Epithelial cell of esophagus (primary cell): ENCODE data around the gene HERC6.
A peak's percentile ranks its signal among the peaks of the same experiment; 100 is the strongest.
"Not testable (repeated sequence)": the region's sequence is repeated elsewhere in the genome, so short reads cannot be mapped to it uniquely, and the experiment has no call there.

Experiments used
- DNase-seq: peaks from one replicate; pipeline ENCODE4 v3.0.0; 2010; ENCODE audit warnings: low read depth
- H3K4me3 ChIP-seq: 2 replicates; pipeline ENCODE4 v1.5.1; 2011; ENCODE audit warnings: mild to moderate bottlenecking, low read length, control low read depth
- TF ChIP-seq, protein P1 (sequence below): IDR thresholded peaks from 2 replicates; pipeline ENCODE4 v1.5.1; 2011; ENCODE audit warnings: low read depth, mild to moderate bottlenecking, low read length, control low read depth, inconsistent platforms; ENCODE audit not compliant: insufficient read depth; ENCODE audit errors: missing control alignments

The HERC6 gene

DNA sequence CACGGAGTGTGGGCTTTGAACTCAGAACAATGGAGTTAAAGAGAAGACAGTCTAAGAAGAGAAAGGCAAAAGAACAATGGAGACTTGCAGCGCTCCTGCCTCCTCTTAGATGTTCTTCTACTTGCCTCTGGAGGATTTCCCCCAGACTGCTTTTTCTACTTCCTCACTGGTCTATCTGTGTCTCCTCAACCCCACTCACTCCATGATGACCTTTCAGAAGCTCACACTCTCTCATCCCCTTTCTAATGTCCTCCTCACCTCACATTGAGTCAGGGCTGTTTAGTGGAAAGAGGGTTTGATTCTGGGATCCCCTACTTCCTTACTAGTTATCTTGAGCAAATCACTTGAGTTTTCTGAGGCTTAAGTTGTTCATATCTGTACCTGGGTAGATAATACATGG is 12.2 kb upstream of the HERC6 start:
- H3K4me3 ChIP-seq, result no peak overlapping the region
- DNase-seq, result no peak
- TF ChIP-seq, protein P1, sequence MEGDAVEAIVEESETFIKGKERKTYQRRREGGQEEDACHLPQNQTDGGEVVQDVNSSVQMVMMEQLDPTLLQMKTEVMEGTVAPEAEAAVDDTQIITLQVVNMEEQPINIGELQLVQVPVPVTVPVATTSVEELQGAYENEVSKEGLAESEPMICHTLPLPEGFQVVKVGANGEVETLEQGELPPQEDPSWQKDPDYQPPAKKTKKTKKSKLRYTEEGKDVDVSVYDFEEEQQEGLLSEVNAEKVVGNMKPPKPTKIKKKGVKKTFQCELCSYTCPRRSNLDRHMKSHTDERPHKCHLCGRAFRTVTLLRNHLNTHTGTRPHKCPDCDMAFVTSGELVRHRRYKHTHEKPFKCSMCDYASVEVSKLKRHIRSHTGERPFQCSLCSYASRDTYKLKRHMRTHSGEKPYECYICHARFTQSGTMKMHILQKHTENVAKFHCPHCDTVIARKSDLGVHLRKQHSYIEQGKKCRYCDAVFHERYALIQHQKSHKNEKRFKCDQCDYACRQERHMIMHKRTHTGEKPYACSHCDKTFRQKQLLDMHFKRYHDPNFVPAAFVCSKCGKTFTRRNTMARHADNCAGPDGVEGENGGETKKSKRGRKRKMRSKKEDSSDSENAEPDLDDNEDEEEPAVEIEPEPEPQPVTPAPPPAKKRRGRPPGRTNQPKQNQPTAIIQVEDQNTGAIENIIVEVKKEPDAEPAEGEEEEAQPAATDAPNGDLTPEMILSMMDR, result no peak

GRCh38 chr4:88367826-88368225 is 10.8 kb upstream of the HERC6 start:
- no peak for DNase-seq
- no peak overlapping the region for H3K4me3 ChIP-seq
- TF ChIP-seq, protein P1, result no peak

- TF ChIP-seq, protein P1, result peak; percentile 64
- DNase-seq, result peak; percentile 57
- not testable (repeated sequence) for H3K4me3 ChIP-seq
These were observed 9.4 kb upstream of the HERC6 start for GRCh38 chr4:88369180-88369812.

DNA sequence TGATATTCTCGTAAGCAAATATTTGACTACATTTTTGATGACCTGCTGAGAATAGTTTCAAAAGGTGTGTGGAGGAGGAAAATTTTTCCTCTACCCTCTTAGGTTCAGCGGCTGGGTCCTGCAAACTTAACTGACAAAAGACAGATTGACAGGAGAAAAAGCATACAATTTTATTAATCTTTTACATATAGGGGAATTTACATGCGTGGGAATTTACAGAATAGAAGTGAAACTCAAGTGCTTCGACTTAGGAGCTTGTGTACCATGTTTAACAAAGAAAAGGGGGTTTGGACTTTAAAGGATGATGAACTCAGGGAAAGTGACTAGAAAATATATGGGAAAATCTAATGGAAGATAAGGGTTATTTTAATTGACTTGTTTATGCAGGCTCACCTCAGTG is 2.5 kb downstream of the HERC6 start:
- TF ChIP-seq, protein P1, result no peak
- no peak for DNase-seq
- no peak overlapping the region for H3K4me3 ChIP-seq

GRCh38 chr4:88382621-88383020 is 4.0 kb downstream of the HERC6 start:
- DNase-seq, result peak; percentile 17
- TF ChIP-seq, protein P1, result no peak
- H3K4me3 ChIP-seq, result no peak overlapping the region

DNA sequence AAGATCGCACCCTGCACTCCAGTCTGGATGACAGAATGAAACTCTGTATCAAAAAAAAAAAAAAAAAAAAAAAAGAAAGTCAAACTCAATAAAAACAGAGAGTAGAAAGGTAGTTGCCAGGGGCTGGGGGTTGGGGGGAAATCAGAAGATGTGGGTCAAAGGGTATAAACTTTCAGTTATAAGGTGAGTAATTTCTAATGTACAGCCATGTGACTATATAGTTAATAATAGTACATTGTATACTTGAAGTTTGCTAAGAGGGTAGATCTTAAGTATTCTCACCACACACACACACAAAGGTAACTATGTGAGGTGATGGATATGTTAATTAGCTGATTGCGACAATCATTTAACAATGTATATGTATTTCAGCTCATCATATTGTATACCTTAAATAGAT is 11.5 kb downstream of the HERC6 start:
- DNase-seq, result no peak
- H3K4me3 ChIP-seq, result no peak overlapping the region
- TF ChIP-seq, protein P1, result no peak

DNA sequence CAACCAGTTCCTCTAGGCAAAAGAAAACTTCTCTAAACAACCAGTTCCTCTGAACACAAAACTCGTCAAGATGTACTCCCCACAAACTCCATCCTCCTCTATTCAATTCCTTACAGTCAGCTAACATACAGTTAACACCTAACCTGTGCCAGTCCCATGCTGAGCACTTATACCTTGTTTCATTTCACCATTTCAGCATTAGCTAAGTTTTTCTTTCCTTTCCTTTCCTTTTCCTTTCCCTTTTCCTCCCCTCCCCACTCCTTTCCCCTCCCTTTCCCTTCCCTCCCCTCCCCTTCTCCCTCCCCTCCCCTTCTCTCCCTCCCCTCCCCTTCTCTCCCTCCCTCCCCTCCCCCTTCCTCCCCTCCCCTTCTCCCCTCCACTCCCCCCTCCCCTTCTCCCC is 13.1 kb downstream of the HERC6 start:
- DNase-seq, result no peak

More for the DNA sequence above, 13.1 kb downstream of the HERC6 start:
- TF ChIP-seq, protein P1, result no peak
- H3K4me3 ChIP-seq, result no peak overlapping the region
